Suprapubic skin (tissue), 4 donors: ENCODE data around the gene RAB31.

Source experiments
- CTCF ChIP-seq, 2 donors: fragments of 200-600 bp in 1 of 2; fragments of 450-650 bp in 1 of 2; sonication (generic) in 1 of 2; IDR thresholded peaks; one replicate each; pipeline ENCODE4 v1.5.1; 2016 to 2019; ENCODE audit warnings: antibody characterized with exemption in 2 of 2, mild to moderate bottlenecking in 1 of 2, moderate library complexity in 1 of 2
- EP300 ChIP-seq: sonication (generic); formaldehyde crosslinking; IDR thresholded peaks from one replicate; pipeline ENCODE4 v1.6.1; 2017; ENCODE audit warnings: antibody characterized with exemption
- POLR2A ChIP-seq, 2 donors: fragments of 450-650 bp; IDR thresholded peaks; one replicate each; pipeline ENCODE4 v1.6.1; 2017; ENCODE audit warnings: antibody characterized with exemption in 2 of 2, mild to moderate bottlenecking in 2 of 2, moderate library complexity in 2 of 2
- POLR2AphosphoS5 ChIP-seq, 3 donors: sonication (generic); formaldehyde crosslinking; IDR thresholded peaks; one replicate each; pipeline ENCODE4 v1.6.1; 2017; ENCODE audit warnings: antibody characterized with exemption in 3 of 3

DNA sequence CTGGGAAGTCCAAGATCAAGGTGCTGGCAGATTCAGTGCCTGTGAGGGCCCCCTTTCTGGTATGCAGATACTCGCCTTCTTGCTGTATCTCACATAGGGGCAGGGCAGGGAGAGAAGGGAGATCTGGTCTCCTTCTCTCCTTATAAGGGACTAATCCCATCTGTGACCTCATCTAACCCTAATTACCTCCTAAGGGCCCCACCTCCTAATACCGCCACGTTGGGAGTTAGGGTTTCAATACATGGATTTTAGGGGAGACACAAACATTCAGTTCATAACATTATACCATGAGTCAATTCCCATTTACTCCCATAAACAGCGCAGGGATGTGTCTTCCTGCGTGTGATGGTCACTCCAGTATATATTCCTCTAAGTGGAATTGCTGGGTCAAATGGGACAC is 103.9 kb downstream of the RAB31 start:
- TF ChIP-seq CTCF (IDR thresholded peaks at IDR 0.05) (no peak), POLR2A (IDR thresholded peaks at IDR 0.05) (no peak), EP300 (no peak), POLR2AphosphoS5 (IDR thresholded peaks at IDR 0.05) (no peak)
